ENCODE results near the gene CTDSP2. TPM values are rescaled to one million over a fixed set of nuclear protein-coding genes. Genes with fewer than 3 reads are reported as not detected.

CTDSP2 gene
- total and polyA plus RNA-seq, 8 donors: 28.4 to 152 (median 73.9) TPM

DNA sequence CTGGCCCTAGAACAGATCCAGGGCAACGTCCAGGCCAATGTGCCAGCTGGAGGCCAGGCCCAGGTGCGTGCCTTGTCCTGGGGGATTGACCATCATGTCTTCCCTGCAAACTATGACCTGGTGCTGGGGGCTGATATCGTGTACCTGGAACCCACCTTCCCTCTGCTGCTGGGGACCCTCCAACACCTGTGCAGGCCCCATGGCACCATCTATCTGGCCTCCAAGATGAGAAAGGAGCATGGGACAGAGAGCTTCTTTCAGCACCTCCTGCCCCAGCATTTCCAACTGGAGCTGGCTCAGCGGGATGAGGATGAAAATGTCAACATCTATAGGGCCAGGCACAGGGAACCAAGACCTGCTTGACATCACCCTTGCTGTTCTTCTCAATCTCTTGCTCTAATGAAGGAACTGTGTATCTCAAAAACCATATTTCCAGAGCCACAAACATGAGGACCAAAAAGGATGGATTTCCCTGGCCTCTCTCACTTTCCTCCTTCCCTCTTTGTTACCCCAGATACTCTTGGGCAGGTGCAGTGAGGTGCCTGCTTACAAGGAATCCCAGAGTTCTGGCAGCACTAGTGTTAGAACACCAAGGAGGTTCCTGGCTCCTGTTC is 66.1 kb downstream of the CTDSP2 start:
- Histone ChIP-seq H3K4me1 (peaks cover 8 to 32% (median 20%) of the 10 kb centered on the region in 4 donors), H3K4me3 (no peak overlapping the region), H3K36me3 (peaks cover 0 to 27% (median 24%) of the 10 kb centered on the region in 4 donors), H3K9me3 (no peaks in the 10 kb centered on the region), H3K27ac (peak overlapping the region in 1 of 5 donors; percentile 77), H3K27me3 (no peaks in the 10 kb centered on the region)
- WGBS, 5 donors: 70 to 99% (median 87%) methylated on average over 4 of the region's 4 CpGs
- intact Hi-C loops (cut with DNase I; ENCODE audit: low total_unique reads): no loop called here
- DNase-seq: no peak
- TF ChIP-seq POLR2AphosphoS5 (IDR thresholded peaks at IDR 0.05): no peak
- no peak for TF ChIP-seq POLR2A (IDR thresholded peaks at IDR 0.05)
- no peak for TF ChIP-seq EP300 (IDR thresholded peaks at IDR 0.05)
- TF ChIP-seq, protein P1, sequence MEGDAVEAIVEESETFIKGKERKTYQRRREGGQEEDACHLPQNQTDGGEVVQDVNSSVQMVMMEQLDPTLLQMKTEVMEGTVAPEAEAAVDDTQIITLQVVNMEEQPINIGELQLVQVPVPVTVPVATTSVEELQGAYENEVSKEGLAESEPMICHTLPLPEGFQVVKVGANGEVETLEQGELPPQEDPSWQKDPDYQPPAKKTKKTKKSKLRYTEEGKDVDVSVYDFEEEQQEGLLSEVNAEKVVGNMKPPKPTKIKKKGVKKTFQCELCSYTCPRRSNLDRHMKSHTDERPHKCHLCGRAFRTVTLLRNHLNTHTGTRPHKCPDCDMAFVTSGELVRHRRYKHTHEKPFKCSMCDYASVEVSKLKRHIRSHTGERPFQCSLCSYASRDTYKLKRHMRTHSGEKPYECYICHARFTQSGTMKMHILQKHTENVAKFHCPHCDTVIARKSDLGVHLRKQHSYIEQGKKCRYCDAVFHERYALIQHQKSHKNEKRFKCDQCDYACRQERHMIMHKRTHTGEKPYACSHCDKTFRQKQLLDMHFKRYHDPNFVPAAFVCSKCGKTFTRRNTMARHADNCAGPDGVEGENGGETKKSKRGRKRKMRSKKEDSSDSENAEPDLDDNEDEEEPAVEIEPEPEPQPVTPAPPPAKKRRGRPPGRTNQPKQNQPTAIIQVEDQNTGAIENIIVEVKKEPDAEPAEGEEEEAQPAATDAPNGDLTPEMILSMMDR (IDR thresholded peaks at IDR 0.05): no peak

DNA sequence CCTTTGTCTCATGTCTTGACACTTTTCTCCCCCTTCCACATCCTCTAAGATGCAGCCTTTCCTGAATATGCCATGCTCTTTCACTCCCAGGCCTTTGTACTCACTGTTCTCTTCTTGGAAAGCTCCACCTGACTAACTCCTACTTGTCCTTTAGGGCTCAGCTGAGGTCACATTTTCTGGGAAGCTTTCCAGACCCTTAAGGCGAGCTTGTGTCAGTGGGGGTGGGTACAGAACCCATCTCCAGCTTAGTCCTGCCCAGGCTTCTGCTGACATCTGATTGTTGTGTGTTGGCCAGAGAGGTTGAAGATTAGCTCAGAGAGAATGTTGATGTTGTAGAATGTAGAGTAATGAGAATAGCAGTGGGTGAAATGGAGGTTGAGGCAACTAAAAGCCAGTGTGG is 66.8 kb downstream of the CTDSP2 start:
- Histone ChIP-seq H3K4me3 (no peak overlapping the region), H3K27ac (no peak overlapping the region), H3K4me1 (peaks cover 8 to 32% (median 20%) of the 10 kb centered on the region in 4 donors), H3K36me3 (peaks cover 0 to 27% (median 23%) of the 10 kb centered on the region in 4 donors), H3K9me3 (no peaks in the 10 kb centered on the region), H3K27me3 (no peaks in the 10 kb centered on the region)
- DNase-seq: no peak
- 13 to 55% (median 30%) methylated on average over 1 of the region's 1 CpG for WGBS, 5 donors
- TF ChIP-seq, protein P1 (IDR thresholded peaks at IDR 0.05): no peak
- TF ChIP-seq POLR2A (IDR thresholded peaks at IDR 0.05): no peak
- no peak for TF ChIP-seq POLR2AphosphoS5 (IDR thresholded peaks at IDR 0.05)
- no peak for TF ChIP-seq EP300 (IDR thresholded peaks at IDR 0.05)
- intact Hi-C loops (cut with DNase I; ENCODE audit: low total_unique reads): no loop called here

- intact Hi-C loops (cut with DNase I; ENCODE audit: low total_unique reads): no loop called here
- Histone ChIP-seq H3K27me3 (no peaks in the 10 kb centered on the region), H3K9me3 (no peaks in the 10 kb centered on the region), H3K27ac (no peak overlapping the region), H3K4me3 (no peak overlapping the region), H3K4me1 (peaks cover 7 to 24% (median 17%) of the 10 kb centered on the region in 4 donors), H3K36me3 (peaks cover 0 to 27% (median 25%) of the 10 kb centered on the region in 4 donors)
- TF ChIP-seq EP300 (IDR thresholded peaks at IDR 0.05) (no peak), POLR2AphosphoS5 (IDR thresholded peaks at IDR 0.05) (no peak), POLR2A (IDR thresholded peaks at IDR 0.05) (no peak)
- TF ChIP-seq, protein P1 (IDR thresholded peaks at IDR 0.05): no peak
- no peak for DNase-seq
- 84 to 97% (median 94%) methylated on average over 6 to 7 of the region's 7 CpGs for WGBS, 5 donors
Observed at GRCh38 chr12:57777911-57778310, 68.6 kb downstream of the CTDSP2 start.

- no peak overlapping the region for H3K4me3 ChIP-seq
- H3K27ac ChIP-seq: no peak overlapping the region
- no peak for DNase-seq
- peaks cover 0 to 27% (median 25%) of the 10 kb centered on the region in 4 donors for H3K36me3 ChIP-seq
- TF ChIP-seq, protein P1 (IDR thresholded peaks at IDR 0.05): no peak
- TF ChIP-seq POLR2AphosphoS5 (IDR thresholded peaks at IDR 0.05) (no peak), POLR2A (IDR thresholded peaks at IDR 0.05) (no peak), EP300 (IDR thresholded peaks at IDR 0.05) (no peak)
- H3K4me1 ChIP-seq: peaks cover 8 to 26% (median 18%) of the 10 kb centered on the region in 4 donors
- no peaks in the 10 kb centered on the region for H3K9me3 ChIP-seq
- WGBS, 5 donors: 77 to 82% (median 81%) methylated on average over 7 of the region's 7 CpGs
- H3K27me3 ChIP-seq: no peaks in the 10 kb centered on the region
- intact Hi-C loops (cut with DNase I; ENCODE audit: low total_unique reads): no loop called here
Observed at GRCh38 chr12:57777367-57777766, 69.2 kb downstream of the CTDSP2 start.

Data from stomach (tissue), 9 donors.